HG02852 (cell line): ENCODE measurements around the gene ATP11C.
"Not testable (repeated sequence)": the region's sequence is repeated elsewhere in the genome, so short reads cannot be mapped to it uniquely, and the experiment has no call there.

Experiments
- ATAC-seq: cut with Tn5 transposase; IDR thresholded peaks from one replicate; pipeline ENCODE4 v1.9.1; 2021; ENCODE audit warnings: mild to moderate bottlenecking, moderate library complexity; ENCODE audit not compliant: unreplicated experiment

Gene ATP11C

DNA sequence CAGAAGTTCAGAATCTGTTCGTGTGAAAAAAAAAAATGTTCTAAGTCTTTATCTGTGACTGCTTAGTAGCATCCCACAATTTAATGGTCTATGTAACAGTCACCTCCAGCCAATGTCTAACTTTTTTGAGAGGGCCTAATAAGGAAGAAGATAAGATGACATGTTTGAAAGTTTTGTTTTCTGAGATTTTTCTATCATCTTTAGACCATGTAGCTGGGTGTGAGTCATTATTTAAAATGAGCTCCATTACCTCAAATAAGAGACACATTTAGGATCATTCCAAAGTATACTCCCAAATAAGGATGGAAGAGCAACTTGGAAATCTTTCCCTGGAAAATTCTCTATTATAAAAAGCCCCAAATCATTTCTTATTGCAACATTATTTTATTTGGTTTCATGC is 196.7 kb downstream of the ATP11C start:
- no peak for ATAC-seq

DNA sequence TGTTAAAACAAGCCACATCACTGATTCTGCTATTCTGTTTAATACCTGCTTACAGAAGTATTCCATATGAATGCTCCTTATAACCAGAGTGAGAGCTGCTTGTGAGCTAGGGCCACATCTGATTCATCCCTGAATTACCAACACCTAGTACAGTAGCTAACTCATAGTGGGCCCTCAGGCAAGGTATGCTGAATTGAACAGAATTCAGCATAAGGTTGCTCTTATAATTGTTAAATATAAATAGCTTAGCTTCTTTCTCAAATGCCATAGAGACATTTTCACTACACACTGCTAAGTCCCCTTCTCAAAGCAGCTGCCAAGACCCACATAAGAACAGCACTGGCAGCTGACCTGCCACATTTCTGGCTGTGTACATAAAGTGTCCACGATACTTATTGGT is 197.9 kb downstream of the ATP11C start:
- no peak for ATAC-seq

DNA sequence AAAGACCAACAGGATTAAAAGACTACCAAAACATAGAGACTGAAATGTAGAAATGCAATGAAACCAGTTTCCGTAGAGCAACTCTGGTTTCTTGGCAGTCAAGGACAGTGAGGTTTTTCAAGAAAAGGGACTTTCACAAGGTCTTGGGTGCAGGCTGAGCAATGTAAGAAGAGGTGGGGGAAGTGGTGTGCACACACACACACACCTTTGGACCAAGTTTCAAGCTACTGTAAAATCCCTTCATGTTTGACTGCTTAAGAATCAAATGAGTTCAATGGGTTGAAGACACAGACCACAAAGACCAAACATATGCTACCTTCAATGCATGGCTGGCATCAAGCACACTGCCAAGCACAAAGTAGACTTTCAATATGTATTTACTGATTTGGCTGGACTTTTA is 207.1 kb downstream of the ATP11C start:
- peak; percentile 96 for ATAC-seq

- no peak for ATAC-seq
These were observed 208.2 kb downstream of the ATP11C start for GRCh38 chrX:139724626-139725025.

GRCh38 chrX:139720979-139721378 is 211.9 kb downstream of the ATP11C start:
- ATAC-seq: no peak

DNA sequence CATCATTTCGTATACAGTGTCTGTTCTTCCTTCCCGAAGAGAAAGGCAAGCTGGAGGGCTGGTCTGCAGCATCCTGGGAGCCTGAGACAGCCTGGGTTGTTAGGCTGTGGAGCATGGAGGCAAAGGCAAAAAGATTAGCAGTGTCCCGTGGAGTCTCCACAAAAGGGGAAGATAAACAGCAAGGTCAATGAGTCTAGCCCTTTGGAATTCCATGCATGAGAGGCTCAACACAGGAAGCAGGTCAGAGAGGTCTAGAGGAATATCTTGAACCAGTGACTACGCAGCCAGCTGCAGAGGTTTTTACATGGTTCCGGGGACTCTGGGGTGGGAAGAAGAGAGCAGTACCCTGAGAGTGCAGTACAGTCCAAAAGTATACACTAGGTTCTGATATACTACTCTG is 212.7 kb downstream of the ATP11C start:
- no peak for ATAC-seq

- ATAC-seq: no peak
These were observed 224.8 kb downstream of the ATP11C start, which contains the start of gene MCF2 for GRCh38 chrX:139708067-139708466. Gene MCF2 (minus strand): TSS chrX:139708167. CDS start chrX:139651744, 56,423 bp downstream.

DNA sequence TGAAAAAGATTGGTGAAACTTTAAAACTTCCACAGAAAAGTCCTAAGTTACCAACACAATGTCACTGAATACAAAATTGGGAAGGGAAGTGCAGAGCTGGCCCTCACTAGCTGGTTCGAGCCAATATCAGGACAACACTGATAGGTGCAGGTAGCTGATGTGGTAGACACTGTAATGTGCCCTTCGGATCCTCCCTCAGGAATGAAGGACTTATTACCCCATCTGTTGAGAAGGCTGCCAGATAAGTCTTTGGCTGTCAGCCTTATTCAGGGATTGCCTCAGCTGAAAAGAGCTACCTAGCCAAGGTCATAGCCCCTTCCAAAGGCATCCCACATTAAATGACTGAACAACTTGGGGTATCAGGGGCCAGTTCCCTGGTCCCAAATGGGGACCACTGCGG is 230.2 kb downstream of the ATP11C start:
- ATAC-seq: no peak

GRCh38 chrX:139692908-139693307 is 239.9 kb downstream of the ATP11C start:
- no peak for ATAC-seq

DNA sequence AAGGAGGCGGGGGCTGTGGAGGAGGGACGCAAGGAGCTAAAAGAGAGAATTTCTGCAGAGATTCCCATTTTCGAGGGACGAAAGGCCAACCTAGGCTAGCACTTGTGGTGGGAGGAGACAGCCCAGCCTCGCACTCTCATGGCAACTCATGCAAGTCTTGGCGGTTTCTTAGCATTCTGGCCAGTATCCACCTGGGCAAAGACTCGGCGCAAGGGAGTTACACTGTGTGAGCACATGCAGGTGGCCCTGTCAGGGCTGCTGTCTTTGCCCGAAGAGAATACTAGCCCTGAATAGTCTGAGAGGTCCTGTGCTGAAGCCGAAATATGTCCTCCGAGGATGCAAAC is 240.4 kb downstream of the ATP11C start:
- ATAC-seq: no peak

DNA sequence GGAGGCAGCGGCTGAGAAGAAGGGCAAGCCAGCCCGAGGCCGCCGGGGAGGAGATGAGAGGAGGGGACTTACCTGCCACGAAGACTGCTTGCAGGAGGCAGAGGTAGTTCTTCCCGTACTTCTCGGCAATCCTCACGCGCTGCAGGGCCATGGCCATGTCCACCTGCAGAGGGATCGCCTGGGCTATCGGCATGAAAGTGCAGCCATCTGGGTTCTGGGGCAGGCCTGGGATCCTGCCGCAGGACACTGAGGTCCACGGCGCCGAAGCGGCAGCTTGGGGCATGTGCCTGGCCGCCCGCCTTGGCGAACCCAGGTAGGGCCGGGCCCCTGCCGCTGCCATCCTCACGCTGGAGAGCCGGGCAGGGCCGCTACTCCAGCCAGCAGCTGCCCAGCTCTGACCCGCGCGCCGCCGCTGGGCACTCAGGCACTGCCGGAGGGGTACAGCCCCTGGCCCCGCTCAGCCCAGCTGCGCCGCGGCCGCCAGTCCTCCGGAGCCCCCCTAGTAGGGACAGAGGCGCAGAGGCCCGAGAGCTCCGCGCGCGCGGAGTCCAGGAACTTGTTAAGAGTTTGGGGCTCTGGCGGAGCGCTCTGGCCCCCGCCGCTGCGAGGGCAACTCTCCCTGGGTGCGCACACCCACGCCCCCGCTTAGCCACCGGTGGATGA is 240.9 kb downstream of the ATP11C start:
- no peak for ATAC-seq

GRCh38 chrX:139691493-139691842 is 241.4 kb downstream of the ATP11C start:
- no peak for ATAC-seq

DNA sequence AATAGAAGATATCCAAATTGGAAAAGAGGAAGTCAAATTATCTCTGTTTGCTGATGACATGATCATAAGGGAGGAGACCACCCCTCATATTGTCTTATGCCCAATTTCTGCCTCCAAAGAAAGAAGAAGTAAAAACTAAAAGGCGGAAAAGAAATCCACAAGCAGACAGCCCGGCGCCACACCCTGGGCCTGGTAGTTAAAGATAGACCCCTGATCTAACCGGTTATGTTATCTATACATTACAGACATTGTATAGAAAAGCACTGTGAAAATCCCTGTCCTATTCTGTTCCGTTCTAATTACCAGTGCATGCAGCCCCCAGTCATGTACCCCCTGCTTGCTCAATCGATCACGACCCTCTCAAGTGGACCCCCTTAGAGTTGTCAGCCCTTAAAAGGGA is 247.7 kb downstream of the ATP11C start:
- ATAC-seq: not testable (repeated sequence)

GRCh38 chrX:139680356-139680755 is 252.5 kb downstream of the ATP11C start:
- ATAC-seq: no peak
